GM21447 (cell line): ENCODE results near the gene PLA2G7.
"Not testable (repeated sequence)": the region's sequence is repeated elsewhere in the genome, so short reads cannot be mapped to it uniquely, and the experiment has no call there.

Source experiments
- ATAC-seq: cut with Tn5 transposase; IDR thresholded peaks from one replicate; pipeline ENCODE4 v1.9.1; 2021; ENCODE audit not compliant: unreplicated experiment

PLA2G7 gene

GRCh38 chr6:46749731-46750130 lies 14.6 kb upstream of the PLA2G7 start:
- ATAC-seq, result no peak

- no peak for ATAC-seq
These were observed 13.8 kb upstream of the PLA2G7 start for GRCh38 chr6:46748940-46749503.

- ATAC-seq, result no peak
These were observed 11.5 kb upstream of the PLA2G7 start, which contains the start of gene ANKRD66 for GRCh38 chr6:46746696-46747095. Gene ANKRD66, plus strand, starts transcription at chr6:46746933. Its CDS starts 5,016 bp downstream, at chr6:46751949.

GRCh38 chr6:46745973-46746372 lies 10.8 kb upstream of the PLA2G7 start:
- ATAC-seq, result no peak

GRCh38 chr6:46744159-46744725 lies 9.1 kb upstream of the PLA2G7 start:
- ATAC-seq, result not testable (repeated sequence)

- no peak for ATAC-seq
These were observed 8.4 kb upstream of the PLA2G7 start for GRCh38 chr6:46743425-46744158.

GRCh38 chr6:46741910-46742309 lies 6.7 kb upstream of the PLA2G7 start:
- no peak for ATAC-seq

- ATAC-seq, result no peak
These were observed 6.3 kb upstream of the PLA2G7 start for GRCh38 chr6:46741482-46741881.

- ATAC-seq, result no peak
These were observed 1.7 kb upstream of the PLA2G7 start for GRCh38 chr6:46736906-46737305.

GRCh38 chr6:46735720-46736031 lies 501 bp upstream of the PLA2G7 start:
- no peak for ATAC-seq

- ATAC-seq, result no peak
These were observed 1.8 kb downstream of the PLA2G7 start for GRCh38 chr6:46733341-46733801.

- no peak for ATAC-seq
These were observed 4.2 kb downstream of the PLA2G7 start for GRCh38 chr6:46730921-46731461.

GRCh38 chr6:46729787-46730326 lies 5.3 kb downstream of the PLA2G7 start:
- ATAC-seq, result no peak

- ATAC-seq, result no peak
These were observed 14.8 kb downstream of the PLA2G7 start for GRCh38 chr6:46720401-46720800.

- ATAC-seq, result no peak
These were observed 16.1 kb downstream of the PLA2G7 start for GRCh38 chr6:46719099-46719498.

- ATAC-seq, result no peak
These were observed 20.0 kb downstream of the PLA2G7 start for GRCh38 chr6:46715141-46715540.

- ATAC-seq, result no peak
These were observed 23.7 kb downstream of the PLA2G7 start for GRCh38 chr6:46711491-46711890.

- ATAC-seq, result no peak
These were observed 28.7 kb downstream of the PLA2G7 start for GRCh38 chr6:46706464-46706863.

- ATAC-seq, result no peak
These were observed 30.6 kb downstream of the PLA2G7 start for GRCh38 chr6:46704562-46704961.

GRCh38 chr6:46699970-46700369 lies 35.2 kb downstream of the PLA2G7 start:
- no peak for ATAC-seq

GRCh38 chr6:46690911-46691451 lies 44.2 kb downstream of the PLA2G7 start:
- ATAC-seq, result no peak
